22Rv1 (cell line): ENCODE measurements around the gene BCAS1.

Experiments
- ZFX ChIP-seq: fragments of 450-650 bp; IDR thresholded peaks from 2 replicates; pipeline ENCODE4 v1.6.1; 2017; ENCODE audit warnings: antibody characterized with exemption, borderline replicate concordance
- TF ChIP-seq, protein P1 (sequence below): fragments of 450-650 bp; IDR thresholded peaks from 2 replicates; pipeline ENCODE4 v1.5.1; 2017; ENCODE audit warnings: mild to moderate bottlenecking

DNA sequence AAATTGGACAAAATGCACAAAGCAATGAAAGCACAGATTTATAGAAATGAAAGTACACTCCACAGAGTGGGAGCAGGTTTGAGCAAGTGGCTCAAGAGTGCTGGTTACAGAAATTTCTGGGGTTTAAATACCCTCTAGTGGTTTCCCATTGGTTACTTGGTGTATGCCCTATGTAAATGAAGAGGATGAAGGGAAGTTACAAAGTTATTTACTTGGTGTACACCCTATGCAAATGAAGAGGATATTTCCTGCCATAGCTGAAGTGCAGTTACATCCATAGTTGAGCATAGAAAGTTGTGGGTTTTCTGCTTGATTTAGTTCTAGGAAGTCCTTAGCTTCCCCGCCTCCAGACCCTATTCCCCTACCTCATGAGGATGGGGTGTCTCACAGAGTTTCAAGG, 22.7 kb downstream of the BCAS1 start:
- TF ChIP-seq, protein P1, sequence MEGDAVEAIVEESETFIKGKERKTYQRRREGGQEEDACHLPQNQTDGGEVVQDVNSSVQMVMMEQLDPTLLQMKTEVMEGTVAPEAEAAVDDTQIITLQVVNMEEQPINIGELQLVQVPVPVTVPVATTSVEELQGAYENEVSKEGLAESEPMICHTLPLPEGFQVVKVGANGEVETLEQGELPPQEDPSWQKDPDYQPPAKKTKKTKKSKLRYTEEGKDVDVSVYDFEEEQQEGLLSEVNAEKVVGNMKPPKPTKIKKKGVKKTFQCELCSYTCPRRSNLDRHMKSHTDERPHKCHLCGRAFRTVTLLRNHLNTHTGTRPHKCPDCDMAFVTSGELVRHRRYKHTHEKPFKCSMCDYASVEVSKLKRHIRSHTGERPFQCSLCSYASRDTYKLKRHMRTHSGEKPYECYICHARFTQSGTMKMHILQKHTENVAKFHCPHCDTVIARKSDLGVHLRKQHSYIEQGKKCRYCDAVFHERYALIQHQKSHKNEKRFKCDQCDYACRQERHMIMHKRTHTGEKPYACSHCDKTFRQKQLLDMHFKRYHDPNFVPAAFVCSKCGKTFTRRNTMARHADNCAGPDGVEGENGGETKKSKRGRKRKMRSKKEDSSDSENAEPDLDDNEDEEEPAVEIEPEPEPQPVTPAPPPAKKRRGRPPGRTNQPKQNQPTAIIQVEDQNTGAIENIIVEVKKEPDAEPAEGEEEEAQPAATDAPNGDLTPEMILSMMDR, result no peak
- TF ChIP-seq ZFX, result no peak
